NCI-H187 (cell line): ENCODE measurements around the gene HASPIN.

Experiments
- DNase-seq, 2 experiments: peaks; one replicate each; lab custom pipeline; 2025; lab: John Stamatoyannopoulos, UW

HASPIN gene

DNA sequence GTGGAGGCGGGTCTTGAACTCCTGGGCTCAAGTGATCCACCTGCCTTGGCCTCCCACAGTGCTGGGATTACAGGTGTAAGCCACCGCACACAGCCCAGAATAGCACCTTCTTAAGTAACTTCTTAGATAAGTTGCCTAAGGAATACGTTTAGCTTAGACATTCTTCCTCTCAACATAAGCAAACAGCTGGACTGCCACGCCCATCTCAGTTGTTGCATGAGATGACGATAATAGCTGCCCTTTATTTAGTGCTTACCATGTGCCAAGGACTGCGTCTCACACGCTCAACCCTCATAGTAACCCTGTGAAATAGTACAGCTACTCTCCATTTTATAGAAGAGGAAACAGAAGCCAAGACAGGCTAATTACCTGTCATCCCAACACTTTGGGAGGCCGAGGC lies 11.8 kb downstream of the HASPIN start:
- DNase-seq = no peak

DNA sequence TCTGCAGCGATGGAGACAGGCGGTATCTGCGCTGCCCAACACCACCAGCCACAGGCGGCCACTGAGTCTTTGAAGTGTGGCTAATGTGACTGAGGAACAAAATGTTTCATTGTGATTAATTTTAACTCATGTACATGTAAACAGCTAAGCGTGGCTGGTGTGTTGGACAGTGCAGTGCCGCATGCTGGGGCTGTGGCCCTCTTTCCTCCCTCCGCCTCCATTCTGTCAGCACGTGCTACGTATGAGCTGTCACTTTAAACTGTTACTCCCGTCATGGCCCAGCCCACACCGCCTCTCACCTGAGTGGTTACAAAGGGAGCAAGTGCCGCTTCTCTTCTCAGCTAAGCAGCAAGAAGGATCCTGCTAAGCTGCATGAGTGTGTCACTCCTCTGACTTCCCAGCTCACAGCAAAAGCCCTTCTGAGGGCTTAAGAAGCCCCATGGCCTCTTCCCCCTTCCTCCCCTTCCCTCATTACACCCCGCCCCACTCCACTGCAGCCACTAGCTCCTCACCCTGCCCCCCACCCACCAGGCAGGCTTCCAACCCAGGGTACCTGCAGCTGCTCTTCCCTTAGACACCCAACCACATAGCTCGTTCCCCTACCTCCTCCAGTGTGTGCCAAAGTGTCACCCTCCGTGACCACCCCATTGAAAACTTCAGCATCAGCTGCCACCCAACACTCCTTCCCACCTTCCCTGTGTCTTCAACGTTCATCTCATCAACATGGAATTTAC lies 15.0 kb downstream of the HASPIN start:
- peak; percentile 10 to 51 for DNase-seq

DNA sequence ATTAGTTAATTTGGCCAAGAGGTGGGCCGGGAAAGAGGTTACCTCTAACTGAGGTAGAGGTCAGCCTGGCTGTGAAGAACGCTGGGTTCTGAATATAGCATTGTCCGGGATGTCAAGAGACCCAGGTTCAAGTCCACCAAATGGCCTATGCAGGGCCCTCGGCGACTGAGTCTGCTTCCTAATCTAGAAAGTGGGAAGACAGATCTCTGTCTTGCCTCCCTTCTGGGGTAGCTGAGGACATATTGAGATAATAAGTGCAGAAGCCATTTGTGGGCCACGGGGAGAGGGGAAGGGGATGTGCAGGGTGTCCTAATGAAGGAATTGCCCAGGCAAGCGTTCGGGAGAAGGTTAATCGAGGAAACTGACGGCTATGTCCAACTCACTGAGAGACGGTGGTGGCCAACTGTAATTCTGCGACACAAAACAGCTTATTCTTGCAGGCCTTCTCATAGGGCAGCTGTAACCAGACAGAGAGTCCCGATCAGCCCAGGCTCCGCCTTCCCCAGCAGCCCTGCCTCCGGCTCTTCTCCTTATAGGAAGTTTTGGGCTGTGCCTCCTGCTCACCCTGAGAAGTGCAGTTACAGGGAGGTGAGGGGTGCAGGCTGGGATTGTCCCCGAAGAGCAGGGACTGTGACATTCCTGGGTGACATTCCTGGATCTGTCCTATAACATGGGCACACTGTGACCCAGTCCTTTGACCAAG lies 15.9 kb downstream of the HASPIN start:
- no peak for DNase-seq

DNA sequence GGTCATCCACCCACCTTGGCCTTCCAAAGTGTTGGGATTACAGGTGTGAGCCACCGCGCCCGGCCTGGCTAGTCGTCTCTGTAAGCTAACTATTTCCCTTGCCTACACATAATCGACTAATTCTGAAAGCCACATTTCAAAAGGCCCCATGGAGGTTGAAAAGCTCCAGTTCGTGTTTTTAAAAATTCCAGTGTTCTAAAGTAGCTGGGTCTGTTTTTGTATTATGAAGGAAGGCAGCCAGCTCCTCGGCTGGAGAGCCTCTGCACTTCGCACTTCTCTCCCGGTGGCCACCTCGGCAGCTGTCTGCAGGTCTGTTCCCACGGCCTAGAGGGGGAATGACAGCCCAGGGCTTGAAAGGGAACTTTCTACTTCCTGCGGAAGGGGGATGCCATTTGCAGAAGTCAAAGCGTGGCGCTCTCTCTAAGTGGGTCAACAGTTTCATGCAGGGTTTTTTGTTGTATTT lies 16.9 kb downstream of the HASPIN start:
- DNase-seq = no peak

DNA sequence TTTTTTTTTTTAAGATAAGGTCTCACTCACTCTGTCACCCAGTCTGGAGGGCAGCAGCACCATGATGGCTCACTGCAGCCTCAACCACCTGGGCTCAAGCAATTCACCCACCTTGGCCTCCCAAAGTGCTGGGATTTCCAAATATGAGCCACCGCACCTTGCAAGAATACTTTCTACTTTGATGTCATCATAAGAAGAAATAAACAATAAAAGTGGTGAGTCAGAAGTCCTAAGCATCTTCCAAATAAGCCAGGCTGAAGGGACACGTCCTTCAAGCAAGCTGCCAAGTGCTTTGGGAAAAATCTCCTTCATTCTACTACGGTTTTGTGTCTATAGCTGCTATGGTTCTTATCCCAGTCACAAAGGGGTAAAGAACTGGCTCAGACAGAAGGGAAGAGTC lies 20.3 kb downstream of the HASPIN start:
- DNase-seq = no peak

DNA sequence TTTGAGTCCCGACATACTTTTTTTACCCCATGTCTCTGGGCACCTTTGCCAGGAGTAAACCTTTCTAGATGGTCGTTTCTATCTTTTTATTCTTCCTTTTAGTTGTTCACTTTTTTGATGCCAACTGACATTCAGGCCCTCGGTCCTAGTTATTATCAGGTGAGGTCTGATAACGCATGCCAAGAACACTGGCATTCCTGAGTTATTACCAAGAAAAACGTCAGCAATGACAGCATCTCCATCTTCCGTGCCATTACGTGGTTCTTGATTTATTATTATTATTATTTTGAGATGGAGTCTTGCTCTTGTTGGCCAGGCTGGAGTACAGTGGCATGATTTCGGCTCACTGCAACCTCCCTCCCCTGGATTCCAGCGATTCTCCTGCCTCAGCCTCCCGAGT lies 21.4 kb downstream of the HASPIN start:
- DNase-seq = no peak

DNA sequence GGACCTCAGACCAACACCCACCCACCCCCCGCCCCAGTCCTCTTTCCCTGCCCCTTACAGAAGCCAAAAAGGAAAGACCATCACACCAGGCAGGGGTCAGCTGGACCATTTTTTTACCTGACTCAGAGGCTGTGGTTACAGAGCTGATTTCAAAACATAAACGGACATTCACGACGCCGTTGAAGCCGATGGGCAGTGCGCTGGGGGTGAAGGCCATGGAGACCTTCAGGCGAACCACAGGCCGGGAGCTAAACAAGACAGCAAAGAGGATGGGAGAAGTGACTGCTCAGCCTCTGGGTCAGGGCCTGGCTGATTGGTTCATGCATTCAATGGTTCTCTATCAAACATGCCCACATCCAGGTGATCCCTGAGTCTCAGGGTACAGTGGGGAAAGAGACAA lies 24.1 kb downstream of the HASPIN start:
- no peak for DNase-seq

DNA sequence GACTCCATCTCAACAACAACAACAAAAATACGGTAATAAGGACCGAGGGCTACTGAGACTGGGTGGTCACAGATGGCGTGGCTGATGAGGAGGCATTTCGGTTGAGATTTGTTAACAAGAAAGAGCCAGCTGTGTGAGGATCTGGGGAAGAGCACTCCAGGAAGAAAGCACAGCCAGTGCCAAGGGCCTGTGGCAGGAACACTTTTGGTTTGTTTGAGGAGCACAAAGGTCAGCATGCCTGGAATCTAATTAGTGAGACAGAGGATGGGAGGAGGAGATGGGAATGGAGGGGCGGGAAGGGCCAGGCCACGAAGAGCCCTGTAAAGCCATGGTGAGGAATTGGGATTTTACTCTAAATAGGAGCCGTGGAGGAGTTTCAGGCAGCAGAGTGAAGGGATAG lies 24.9 kb downstream of the HASPIN start:
- DNase-seq = no peak

DNA sequence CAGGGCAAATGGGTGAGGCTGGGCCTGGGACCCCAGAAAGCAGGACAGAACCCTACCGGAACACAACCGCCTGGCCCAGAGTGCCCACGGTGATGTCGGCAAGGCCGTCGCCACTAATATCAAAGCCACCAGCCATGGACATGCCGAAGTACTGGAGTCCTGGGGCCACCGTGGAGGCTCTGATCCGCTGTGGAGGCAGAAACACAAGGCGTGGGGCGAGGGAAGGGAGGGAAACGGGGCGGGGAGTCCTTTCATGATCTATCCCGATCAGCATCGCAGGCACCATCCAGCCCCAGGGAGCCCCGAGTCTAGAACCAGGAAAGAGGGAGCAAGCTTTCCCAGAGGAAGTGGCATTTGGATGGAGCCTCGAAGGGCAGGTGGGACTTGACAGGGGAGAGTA lies 26.6 kb downstream of the HASPIN start:
- no peak for DNase-seq

DNA sequence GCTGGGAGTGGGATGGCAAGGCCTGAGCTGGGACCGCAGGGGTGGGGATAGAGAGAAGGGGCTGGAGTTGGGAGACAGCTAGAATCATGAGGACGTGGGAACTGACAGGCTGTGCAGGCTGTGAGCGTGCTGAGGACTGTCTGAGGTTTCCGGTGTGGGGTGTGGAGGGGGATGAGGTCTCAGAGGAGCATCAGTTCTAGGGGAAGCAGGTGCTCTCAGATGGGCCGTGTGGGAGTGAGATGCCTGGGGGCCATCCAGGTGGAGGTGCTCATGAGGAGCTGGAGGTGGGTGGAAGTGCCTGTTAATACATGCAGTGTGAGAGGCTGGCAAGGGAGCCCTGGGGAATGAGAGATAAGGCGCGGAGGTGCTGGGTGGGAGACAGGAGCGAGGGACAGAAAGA lies 27.2 kb downstream of the HASPIN start:
- DNase-seq = no peak

DNA sequence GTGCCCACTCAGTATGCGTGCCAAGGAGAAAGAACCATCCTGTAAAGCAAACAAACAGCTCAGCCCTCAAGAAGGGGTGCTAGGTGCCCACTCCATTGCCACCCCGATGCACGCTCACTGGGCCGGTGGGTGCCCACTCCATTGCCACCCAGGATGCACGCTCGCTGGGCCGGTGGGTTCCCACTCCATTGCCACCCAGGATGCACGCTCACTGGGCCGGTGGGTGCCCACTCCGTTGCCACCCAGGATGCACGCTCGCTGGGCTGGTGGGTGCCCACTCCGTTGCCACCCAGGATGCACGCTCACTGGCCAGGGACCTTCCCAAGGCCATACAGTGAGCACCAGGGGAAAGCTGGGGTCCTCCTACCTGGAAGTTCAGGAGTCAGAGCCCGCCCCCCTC lies 28.1 kb downstream of the HASPIN start:
- no peak for DNase-seq

DNA sequence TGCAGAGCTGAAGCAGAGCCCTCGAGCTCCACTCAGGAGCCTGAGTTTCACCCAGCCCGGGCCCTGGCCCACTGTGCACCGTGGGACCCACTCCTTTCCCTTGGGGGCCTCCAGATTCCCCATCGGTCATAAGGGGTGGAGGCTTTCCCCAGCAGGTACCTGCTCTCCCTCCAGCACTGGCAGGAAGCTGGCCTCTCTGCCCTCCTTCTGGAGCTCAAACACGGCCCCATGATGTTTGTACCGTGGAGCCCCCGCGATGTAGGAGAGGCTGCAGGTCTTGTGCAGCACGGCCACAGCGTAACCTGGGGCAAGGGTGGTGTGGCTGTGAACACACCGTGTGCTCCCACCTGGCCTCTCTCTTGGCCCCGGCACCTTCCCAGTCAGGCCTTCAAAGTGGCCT lies 29.9 kb downstream of the HASPIN start:
- no peak for DNase-seq

DNA sequence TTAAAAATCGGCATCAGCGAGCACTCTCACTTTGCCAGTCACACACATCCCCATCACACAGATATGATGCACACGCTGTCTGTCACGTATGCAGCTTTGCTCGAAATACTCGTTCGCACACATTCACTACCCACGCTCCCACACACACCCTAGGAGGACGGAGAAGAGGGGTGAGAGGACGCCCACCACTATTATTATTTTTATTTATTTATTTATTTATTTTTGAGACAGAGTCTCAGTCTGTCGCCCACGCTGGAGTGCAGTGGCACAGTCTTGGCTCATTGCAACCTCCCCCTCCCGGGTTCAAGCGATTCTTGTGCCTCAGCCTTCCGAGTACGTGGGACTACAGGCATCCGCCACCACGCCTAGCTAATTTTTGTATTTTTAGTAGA lies 30.4 kb downstream of the HASPIN start:
- DNase-seq = no peak

DNA sequence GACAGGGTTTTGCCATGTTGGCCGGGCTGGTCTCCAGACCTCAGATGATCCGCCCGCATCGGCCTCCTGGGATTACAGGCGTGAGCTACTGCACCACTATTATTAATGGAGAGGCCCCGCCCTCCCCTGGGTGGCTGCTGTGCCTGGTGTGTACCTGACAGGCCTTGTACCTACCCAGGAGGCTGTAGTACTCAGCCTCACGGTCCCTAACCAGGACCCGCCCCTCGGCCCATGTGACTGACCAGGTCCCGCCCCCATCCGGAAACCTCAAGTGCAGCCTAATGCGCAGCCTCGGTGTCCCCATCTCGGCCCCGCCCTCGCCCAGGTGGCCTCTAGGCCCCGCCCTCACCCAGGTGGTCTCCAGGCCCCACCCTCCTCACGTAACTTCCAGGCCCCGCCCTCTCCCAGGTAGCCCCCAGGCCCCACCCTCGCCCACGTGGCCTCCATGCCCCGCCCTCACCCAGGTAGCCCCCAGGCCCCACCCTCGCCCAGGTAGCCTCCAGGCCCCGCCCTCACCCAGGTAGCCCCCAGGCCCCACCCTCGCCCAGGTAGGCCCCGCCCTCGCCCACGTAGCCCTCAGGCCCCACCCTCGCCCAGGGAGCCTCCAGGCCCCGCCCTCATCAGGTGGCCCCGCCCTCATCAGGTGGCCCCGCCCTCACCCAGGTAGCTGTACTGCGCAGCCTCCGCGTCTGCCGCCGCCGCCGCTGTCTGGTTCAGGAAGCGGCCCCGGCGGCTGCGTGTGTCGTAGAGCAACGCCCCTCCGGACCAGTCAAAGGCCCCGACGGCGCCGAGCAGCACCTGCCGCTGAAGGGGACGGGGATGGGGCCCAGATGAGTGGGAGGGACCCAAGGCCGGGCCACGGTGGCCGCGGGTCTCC lies 31.0 kb downstream of the HASPIN start:
- peak; percentile 95 to 97 for DNase-seq

DNA sequence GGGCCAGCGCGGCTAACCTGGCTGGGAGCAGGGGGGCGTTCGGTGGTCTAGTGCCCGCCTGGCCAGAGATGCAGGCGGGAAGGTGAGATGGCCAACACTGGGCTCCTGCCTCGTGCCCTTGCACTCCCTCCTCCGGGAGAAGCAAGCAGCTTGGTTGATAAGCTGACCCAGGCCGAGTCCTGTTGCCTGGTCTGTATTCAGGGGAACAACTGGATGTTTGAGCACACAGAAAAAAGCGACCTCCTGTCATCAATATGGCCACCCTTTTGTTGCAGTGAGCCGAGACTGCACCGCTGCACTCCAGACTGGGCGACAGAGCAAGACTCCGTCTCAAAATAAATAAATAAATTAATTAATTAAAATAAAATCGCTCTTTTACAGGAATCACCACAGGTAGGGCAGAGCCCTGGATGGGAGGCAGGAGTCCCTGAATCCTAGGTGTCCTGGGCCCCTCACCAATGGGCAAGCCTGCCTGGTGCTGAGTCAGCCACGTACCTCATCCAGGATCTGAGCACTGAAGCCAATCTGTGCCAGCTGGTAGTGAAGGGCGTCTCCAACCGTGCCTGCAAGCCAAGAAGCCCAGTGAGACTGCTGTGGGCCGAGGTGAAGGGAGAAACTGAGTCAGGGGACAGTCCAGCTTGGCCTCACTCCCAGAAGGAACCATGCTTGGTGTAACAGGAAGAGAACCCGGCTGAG lies 31.8 kb downstream of the HASPIN start:
- DNase-seq = no peak

DNA sequence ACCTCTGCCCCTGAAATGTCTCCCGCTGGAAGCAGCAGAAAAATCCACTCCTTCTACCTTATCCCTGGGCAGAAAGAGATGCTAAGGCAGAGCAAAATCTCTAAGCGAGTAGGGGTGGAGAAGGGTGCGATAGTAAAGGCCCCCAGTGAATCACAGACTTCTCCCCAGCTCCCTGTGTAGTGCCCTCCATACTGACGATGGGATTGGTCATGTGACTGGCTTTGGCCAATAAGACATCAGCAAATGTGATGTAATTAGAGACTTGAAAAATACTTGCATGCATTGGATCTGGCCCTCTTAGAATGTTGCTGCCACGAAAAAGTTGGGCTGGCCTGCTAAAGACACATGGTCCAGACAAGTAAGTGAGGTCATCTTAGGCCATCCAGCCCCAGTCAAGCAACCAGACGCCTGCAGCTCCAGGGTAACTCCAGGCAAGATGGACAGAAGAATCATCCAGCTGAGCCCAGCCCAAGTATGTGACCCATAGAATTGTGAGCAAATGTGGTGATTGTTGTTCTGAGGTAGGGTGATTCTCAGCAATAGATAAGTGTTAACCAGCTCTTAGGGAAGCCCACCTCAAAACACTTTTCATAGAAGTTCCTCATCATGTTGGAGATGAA lies 36.0 kb downstream of the HASPIN start:
- no peak for DNase-seq

DNA sequence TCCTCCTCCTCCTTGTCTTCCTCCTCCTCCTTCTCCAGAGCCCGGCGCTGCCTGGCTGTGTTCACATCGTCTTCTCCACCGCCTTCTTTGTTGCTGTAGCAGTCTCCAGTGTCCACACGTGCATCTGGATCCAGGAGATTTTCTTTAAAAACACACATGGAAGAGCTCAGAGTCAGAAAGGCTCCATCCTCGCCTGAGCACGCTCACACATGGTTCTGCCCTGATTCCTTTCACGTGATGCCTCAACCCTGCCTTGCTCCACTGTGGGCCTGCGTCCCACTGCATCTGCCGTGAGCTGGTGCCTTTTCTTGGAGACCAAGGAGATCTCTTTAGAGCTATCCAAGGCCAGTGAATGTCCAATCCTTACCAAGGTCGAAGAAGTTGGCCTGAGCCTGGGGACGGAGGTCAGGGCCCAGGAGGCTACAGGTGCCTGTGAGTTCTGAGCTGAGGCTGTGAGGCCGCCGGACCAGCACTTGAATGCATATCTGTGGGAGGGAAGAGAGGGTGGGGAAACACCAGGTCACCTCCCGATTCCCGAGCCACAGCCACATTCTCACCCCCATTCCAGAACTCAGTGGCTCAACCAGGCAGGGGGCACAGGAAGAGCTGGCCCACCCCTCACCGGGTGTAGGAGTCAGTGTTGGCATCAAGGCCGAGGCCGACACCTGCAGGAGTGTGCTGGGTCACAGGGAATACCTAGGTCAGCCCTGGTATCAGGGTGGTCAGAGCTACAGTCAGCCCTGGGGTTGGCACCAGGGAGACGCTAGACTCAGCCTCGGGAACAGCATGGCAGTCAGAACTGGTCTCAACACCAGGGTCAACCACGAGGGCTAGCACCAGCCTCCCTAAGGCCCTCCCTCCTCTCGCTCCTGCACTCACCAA lies 37.6 kb downstream of the HASPIN start:
- DNase-seq = no peak

DNA sequence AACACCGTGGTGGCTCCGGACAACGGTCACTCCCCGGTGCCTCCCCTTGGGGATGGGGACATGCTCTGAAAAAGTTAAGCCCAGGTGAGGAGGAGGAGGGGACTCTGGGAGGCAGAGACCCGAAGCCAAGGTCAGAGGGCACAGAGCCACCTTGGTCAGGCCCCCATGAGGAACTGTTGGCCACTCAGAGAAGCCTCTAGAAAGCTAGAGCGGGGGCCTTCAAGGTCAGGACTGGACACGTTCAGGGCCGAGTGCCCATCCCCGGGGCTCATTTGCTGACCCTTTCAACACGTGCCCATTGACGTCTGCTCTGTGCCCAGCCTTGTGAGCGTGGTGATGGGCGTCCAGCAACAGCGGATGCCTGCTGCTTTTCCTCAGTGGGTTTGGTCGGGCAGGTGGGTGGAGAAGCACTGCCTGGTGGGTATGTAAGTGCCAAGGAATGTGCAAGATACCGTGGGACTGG lies 38.2 kb downstream of the HASPIN start:
- no peak for DNase-seq

DNA sequence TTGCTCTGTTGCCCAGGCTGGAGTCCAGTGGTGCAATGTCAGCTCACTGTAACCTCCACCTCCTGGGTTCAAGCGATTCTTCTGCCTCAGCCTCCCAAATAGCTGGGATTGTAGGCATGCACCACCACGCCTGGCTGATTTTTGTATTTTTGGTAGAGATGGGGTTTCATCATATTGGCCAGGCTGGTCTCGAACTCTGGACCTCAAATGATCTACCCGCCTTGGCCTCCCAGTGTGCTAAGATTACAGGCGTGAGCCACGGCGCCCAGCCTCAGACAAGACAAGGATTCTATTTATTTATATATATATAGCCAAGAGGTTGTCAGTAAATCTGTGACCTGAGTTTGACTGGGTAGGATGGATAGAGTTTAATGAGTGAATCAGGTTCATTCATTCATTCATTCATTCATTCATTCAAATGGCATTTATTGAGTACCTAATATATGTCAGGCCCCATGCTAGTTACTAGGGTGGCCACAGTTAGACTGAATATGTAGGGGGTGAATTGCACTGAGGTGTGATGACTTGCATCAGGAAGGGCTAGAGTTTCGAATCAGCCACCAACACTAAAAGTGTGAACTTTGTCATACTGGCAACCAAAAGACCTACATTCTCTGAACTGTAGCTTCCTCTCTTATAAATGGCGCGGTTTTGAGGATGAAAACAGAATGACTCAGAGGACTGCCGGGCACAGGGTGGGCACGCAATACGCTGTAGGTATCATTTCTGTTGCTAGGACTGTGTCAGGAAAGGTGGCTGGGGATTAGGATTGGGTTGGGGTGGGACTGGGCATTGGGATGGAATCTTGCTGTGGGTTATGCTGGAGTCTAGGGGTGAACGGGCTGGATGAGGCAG lies 39.4 kb downstream of the HASPIN start:
- DNase-seq = no peak

DNA sequence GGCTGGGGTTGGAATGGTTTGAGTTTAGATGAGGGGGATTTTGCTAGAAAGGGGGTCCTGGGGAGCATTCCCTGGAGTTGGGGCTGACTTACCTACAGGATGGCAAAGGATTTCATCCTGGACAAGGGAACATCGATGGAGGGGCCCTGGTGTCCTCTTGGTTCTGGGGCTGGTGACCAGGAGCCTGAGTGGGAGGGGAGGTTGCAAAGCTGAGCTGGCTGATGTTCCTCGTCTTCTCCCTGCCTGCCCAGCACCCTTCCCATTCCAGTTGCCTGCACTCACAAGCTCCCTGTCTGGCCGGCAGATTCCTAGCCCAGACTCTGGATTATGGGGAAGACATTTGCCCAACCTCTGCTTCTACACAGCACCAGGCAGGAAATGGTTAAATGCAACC lies 40.1 kb downstream of the HASPIN start:
- no peak for DNase-seq
